Activated CD4-positive, alpha-beta T cell treated with anti-CD3 and anti-CD28 coated beads, Interleukin-2, amount 50 U/mL, for 48 hours (primary cell): Measurements from ENCODE around the gene HNMT.
"Not testable (repeated sequence)": the region's sequence is repeated elsewhere in the genome, so short reads cannot be mapped to it uniquely, and the experiment has no call there.

Source experiments
- DNase-seq, 2 experiments: peaks; one replicate each; pipeline ENCODE4 v3.0.0-alpha.2; 2020

Gene HNMT

GRCh38 chr2:137977790-137978189 is 13.5 kb downstream of the HNMT start:
- DNase-seq, result no peak

GRCh38 chr2:137980459-137980858 is 16.2 kb downstream of the HNMT start:
- DNase-seq, result no peak

- no peak for DNase-seq
Observed at GRCh38 chr2:137981112-137981656, 16.9 kb downstream of the HNMT start.

- DNase-seq, result no peak
Observed at GRCh38 chr2:137983581-137983980, 19.3 kb downstream of the HNMT start.

- DNase-seq, result no peak
Observed at GRCh38 chr2:137986268-137986667, 22.0 kb downstream of the HNMT start.

- DNase-seq, result no peak
Observed at GRCh38 chr2:137987011-137987410, 22.7 kb downstream of the HNMT start.

GRCh38 chr2:137991078-137991477 is 26.8 kb downstream of the HNMT start:
- DNase-seq, result no peak

GRCh38 chr2:137992039-137992646 is 27.9 kb downstream of the HNMT start:
- no peak for DNase-seq

GRCh38 chr2:137993715-137994476 is 29.6 kb downstream of the HNMT start:
- DNase-seq, result not testable (repeated sequence)

GRCh38 chr2:137995368-137995767 is 31.1 kb downstream of the HNMT start:
- not testable (repeated sequence) for DNase-seq

- not testable (repeated sequence) for DNase-seq
Observed at GRCh38 chr2:137996158-137996557, 31.9 kb downstream of the HNMT start.

- no peak for DNase-seq
Observed at GRCh38 chr2:137997733-137998132, 33.5 kb downstream of the HNMT start.

- DNase-seq, result no peak
Observed at GRCh38 chr2:137998503-137998902, 34.2 kb downstream of the HNMT start.

- no peak for DNase-seq
Observed at GRCh38 chr2:137999273-137999672, 35.0 kb downstream of the HNMT start.

GRCh38 chr2:138000009-138000408 is 35.7 kb downstream of the HNMT start:
- DNase-seq, result no peak

- DNase-seq, result no peak
Observed at GRCh38 chr2:138000796-138001195, 36.5 kb downstream of the HNMT start.

GRCh38 chr2:138003411-138003810 is 39.1 kb downstream of the HNMT start:
- no peak for DNase-seq

- no peak for DNase-seq
Observed at GRCh38 chr2:138007431-138007830, 43.2 kb downstream of the HNMT start.

- no peak for DNase-seq
Observed at GRCh38 chr2:138009622-138010021, 45.3 kb downstream of the HNMT start.

- DNase-seq, result no peak
Observed at GRCh38 chr2:138010890-138011289, 46.6 kb downstream of the HNMT start.

GRCh38 chr2:138012082-138012481 is 47.8 kb downstream of the HNMT start:
- DNase-seq, result no peak

- DNase-seq, result no peak
Observed at GRCh38 chr2:138012968-138013367, 48.7 kb downstream of the HNMT start.

GRCh38 chr2:138013639-138014038 is 49.4 kb downstream of the HNMT start:
- DNase-seq, result no peak

GRCh38 chr2:138015494-138015893 is 51.2 kb downstream of the HNMT start:
- no peak for DNase-seq
